SK-N-SH treated with all-trans-retinoic acid at 6 μM for 48 hours (cell line): ENCODE measurements around the gene SRRD.

ENCODE experiments used
- GLIS3 ChIP-seq: fragments of 250-450 bp; sonication (Bioruptor Pico); IDR thresholded peaks from 2 replicates; pipeline ENCODE4 v1.5.0; 2020; ENCODE audit warnings: mild to moderate bottlenecking, moderate library complexity
- ISL1 ChIP-seq: fragments of 250-450 bp; sonication (Bioruptor Pico); IDR thresholded peaks from 2 replicates; pipeline ENCODE4 v2.1.2; 2022; ENCODE audit warnings: mild to moderate bottlenecking, moderate library complexity
- OSR1 ChIP-seq: fragments of 250-450 bp; sonication (Bioruptor Pico); IDR thresholded peaks from 2 replicates; pipeline ENCODE4 v1.8.0; 2022; ENCODE audit warnings: moderate library complexity, mild to moderate bottlenecking, inconsistent platforms
- PPARA ChIP-seq: fragments of 250-450 bp; sonication (Bioruptor Pico); IDR thresholded peaks from 2 replicates; pipeline ENCODE4 v1.5.0; 2020; ENCODE audit warnings: mild to moderate bottlenecking, borderline replicate concordance
- RARB ChIP-seq: fragments of 250-450 bp; sonication (Bioruptor Pico); IDR thresholded peaks from 2 replicates; pipeline ENCODE4 v1.8.0; 2021; ENCODE audit warnings: mild to moderate bottlenecking, moderate library complexity
- ZFP3 ChIP-seq: fragments of 250-450 bp; sonication (Bioruptor Pico); IDR thresholded peaks from 2 replicates; pipeline ENCODE4 v1.5.0; 2020; ENCODE audit warnings: mild to moderate bottlenecking, moderate library complexity
- ZFP30 ChIP-seq: fragments of 450-650 bp; formaldehyde crosslinking; IDR thresholded peaks from 2 replicates; pipeline ENCODE4 v1.5.0; 2022; ENCODE audit warnings: mild to moderate bottlenecking, moderate library complexity
- ZNF70 ChIP-seq: fragments of 450-650 bp; formaldehyde crosslinking; IDR thresholded peaks from 2 replicates; pipeline ENCODE4 v1.5.0; 2020; ENCODE audit warnings: mild to moderate bottlenecking, moderate library complexity
- TF ChIP-seq, protein P1 (sequence below): fragments of 250-450 bp; sonication (Bioruptor Pico); IDR thresholded peaks from 2 replicates; pipeline ENCODE4 v1.8.0; 2020; ENCODE audit warnings: mild to moderate bottlenecking, moderate library complexity, borderline replicate concordance
- TF ChIP-seq, protein P2 (sequence below): fragments of 250-450 bp; sonication (Bioruptor Pico); IDR thresholded peaks from 2 replicates; pipeline ENCODE4 v1.5.1; 2020; ENCODE audit warnings: low read depth, mild to moderate bottlenecking, moderate library complexity

- TF ChIP-seq, protein P1, sequence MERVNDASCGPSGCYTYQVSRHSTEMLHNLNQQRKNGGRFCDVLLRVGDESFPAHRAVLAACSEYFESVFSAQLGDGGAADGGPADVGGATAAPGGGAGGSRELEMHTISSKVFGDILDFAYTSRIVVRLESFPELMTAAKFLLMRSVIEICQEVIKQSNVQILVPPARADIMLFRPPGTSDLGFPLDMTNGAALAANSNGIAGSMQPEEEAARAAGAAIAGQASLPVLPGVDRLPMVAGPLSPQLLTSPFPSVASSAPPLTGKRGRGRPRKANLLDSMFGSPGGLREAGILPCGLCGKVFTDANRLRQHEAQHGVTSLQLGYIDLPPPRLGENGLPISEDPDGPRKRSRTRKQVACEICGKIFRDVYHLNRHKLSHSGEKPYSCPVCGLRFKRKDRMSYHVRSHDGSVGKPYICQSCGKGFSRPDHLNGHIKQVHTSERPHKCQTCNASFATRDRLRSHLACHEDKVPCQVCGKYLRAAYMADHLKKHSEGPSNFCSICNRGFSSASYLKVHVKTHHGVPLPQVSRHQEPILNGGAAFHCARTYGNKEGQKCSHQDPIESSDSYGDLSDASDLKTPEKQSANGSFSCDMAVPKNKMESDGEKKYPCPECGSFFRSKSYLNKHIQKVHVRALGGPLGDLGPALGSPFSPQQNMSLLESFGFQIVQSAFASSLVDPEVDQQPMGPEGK (CRISPR knock-in tag), result no peak
- TF ChIP-seq OSR1 (no peak), ZNF70 (no peak), RARB (no peak), ZFP30 (CRISPR knock-in tag) (no peak), ISL1 (CRISPR knock-in tag) (no peak), PPARA (CRISPR knock-in tag) (no peak), GLIS3 (CRISPR knock-in tag) (no peak), ZFP3 (no peak)
- TF ChIP-seq, protein P2, sequence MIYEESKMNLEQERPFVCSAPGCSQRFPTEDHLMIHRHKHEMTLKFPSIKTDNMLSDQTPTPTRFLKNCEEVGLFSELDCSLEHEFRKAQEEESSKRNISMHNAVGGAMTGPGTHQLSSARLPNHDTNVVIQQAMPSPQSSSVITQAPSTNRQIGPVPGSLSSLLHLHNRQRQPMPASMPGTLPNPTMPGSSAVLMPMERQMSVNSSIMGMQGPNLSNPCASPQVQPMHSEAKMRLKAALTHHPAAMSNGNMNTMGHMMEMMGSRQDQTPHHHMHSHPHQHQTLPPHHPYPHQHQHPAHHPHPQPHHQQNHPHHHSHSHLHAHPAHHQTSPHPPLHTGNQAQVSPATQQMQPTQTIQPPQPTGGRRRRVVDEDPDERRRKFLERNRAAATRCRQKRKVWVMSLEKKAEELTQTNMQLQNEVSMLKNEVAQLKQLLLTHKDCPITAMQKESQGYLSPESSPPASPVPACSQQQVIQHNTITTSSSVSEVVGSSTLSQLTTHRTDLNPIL (CRISPR knock-in tag), result no peak
These were observed 3.1 kb upstream of the SRRD start for GRCh38 chr22:26480611-26480932.
